Right lobe of liver (tissue), 6 donors: ENCODE measurements around the gene ARID3A. TPM values are rescaled to one million over a fixed set of nuclear protein-coding genes. Genes with fewer than 3 reads are reported as not detected.

Source experiments
- ATAC-seq, 4 donors: fragments of 200-7000 bp; cut with Tn5 transposase; one replicate each; pipeline ENCODE4 v1.9.1; 2020; ENCODE audit warnings: mild to moderate bottlenecking in 4 of 4, moderate library complexity in 4 of 4
- DNase-seq, 3 donors: peaks; one replicate each; pipeline ENCODE4 v3.0.0-alpha.2; 2020
- H3K27ac ChIP-seq, 3 donors: fragments of 200-600 bp; one replicate each; pipeline ENCODE4 v1.8.0; 2022
- H3K27me3 ChIP-seq, 2 donors: fragments of 200-600 bp; one replicate each; pipeline ENCODE4 v1.8.0; 2022
- H3K36me3 ChIP-seq, 4 donors: fragments of 200-600 bp; sonication (generic) in 1 of 4; one replicate each; pipeline versions ENCODE4 v1.5.1 to v1.8.0; 2017 to 2022; ENCODE audit warnings: control low read depth in 1 of 4
- H3K4me1 ChIP-seq, 4 donors: fragments of 200-600 bp; sonication (generic) in 1 of 4; one replicate each; pipeline versions ENCODE4 v1.5.1 to v1.8.0; 2017 to 2022; ENCODE audit warnings: control low read depth in 1 of 4
- H3K4me3 ChIP-seq, 3 donors: fragments of 200-600 bp; one replicate each; pipeline ENCODE4 v1.8.0; 2022
- H3K9me3 ChIP-seq, 4 donors: fragments of 200-600 bp; sonication (generic) in 1 of 4; one replicate each; pipeline versions ENCODE4 v1.5.1 to v1.8.0; 2017 to 2022; ENCODE audit warnings: control low read depth in 1 of 4
- POLR2A ChIP-seq: fragments of 450-650 bp; IDR thresholded peaks from one replicate; pipeline ENCODE4 v1.6.1; 2017; ENCODE audit warnings: antibody characterized with exemption, mild to moderate bottlenecking
- WGBS: methylation state at CpG from one replicate; pipeline ENCODE4 v1.1.6; 2018; ENCODE audit warnings: low coverage, low lambda C conversion rate; ENCODE audit not compliant: insufficient coverage; ENCODE audit errors: missing lambda C conversion rate; 5-methylcytosine and 5-hydroxymethylcytosine counted together
- intact Hi-C, 2 donors: fragments of 100-400 bp; cut with DNase I; formaldehyde crosslinking; loops; one replicate each; pipeline versions ENCODE4 v1.11.2 to v1.14.1; 2022
- total RNA-seq, 6 experiments: library from RNA; depleted of rRNA in 2 of 6; stranded (reverse); fragments of >200 nt in 2 of 6; fragmentation: NEBNext Ultra II Directional in 3 of 6; extraction: Animal tissue kit (Norgen Biotek cat#: 25700) in 3 of 6; gene quantifications; one replicate each; pipeline versions ENCODE4 v1.1.0 to v1.2.4, GENCODE V29; 2016 to 2023
- TF ChIP-seq, protein P1 (sequence below), 4 donors: fragments of 200-600 bp in 3 of 4; fragments of 450-650 bp in 1 of 4; IDR thresholded peaks; one replicate each; pipeline versions ENCODE4 v1.5.1 to v1.8.0; 2016 to 2022; ENCODE audit warnings: antibody characterized with exemption in 4 of 4, mild to moderate bottlenecking in 2 of 4
- donor health status: DM: no; HTN: yes; CAD: no.
- donor health status: DM: no; HTN: no; CAD: no.
- donor health status: DM: no; HTN: no; CAD: no.
- donor health status: DM: no; HTN: yes; CAD: no.
- donor health status: DM: no; HTN: yes; CAD: no.

Gene ARID3A
- total RNA-seq, 6 experiments from 2014 or later = 0.74 to 5.3 (median 1.9) TPM

DNA sequence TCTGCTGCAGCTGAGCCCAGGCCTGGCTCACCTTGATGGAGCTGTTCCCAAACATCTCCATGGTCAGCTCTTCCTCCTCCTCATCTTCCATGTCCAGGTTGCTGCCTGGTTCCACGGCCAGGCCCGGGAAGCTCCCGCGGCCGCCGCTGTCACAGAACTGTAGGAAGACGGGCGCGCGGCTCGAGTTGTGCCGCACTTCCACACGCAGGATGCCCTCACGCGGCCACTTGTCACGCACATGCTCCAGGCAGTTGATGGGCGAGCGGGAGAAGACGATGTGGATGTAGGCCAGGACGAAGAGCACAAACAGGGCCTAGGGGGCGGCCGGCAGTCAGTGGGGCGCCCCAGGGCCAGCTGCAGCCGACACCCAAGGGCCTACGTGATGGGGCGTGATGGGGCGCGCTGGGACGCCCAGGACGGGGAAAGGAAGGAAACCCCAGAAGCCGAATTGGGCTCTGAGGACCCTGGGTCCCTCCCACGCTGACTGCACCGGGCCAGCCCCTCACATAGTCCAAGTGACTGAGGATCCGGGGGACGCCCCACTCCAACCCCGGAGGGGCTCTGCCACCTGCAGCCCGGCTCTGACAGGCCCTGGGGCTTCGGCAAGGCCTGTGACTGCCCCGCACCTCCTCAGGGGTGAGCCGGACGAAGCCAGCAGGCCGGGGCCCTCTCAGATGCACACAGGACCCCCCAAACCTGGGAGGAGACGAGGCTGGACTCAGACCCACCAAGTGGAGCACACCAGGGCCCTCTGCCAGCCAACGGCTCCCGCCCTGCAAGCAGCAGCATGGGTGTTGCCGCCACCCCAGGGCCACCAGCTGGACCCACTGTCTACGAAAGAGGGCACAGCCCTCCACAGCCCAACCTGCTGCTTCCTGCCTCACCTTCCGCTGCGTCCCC is 88.6 kb downstream of the ARID3A start:
- no peak overlapping the region for H3K27ac ChIP-seq
- intact Hi-C loops = no loop called here
- H3K36me3 ChIP-seq = peaks cover 0 to 44% (median 19%) of the 10 kb centered on the region in 4 donors
- DNase-seq (no peak), ATAC-seq (no peak)
- H3K9me3 ChIP-seq = no peaks in the 10 kb centered on the region
- H3K4me3 ChIP-seq = no peak overlapping the region
- WGBS = 98% methylated on average over 8 of the region's 49 CpGs
- no peak for TF ChIP-seq POLR2A
- TF ChIP-seq, protein P1, sequence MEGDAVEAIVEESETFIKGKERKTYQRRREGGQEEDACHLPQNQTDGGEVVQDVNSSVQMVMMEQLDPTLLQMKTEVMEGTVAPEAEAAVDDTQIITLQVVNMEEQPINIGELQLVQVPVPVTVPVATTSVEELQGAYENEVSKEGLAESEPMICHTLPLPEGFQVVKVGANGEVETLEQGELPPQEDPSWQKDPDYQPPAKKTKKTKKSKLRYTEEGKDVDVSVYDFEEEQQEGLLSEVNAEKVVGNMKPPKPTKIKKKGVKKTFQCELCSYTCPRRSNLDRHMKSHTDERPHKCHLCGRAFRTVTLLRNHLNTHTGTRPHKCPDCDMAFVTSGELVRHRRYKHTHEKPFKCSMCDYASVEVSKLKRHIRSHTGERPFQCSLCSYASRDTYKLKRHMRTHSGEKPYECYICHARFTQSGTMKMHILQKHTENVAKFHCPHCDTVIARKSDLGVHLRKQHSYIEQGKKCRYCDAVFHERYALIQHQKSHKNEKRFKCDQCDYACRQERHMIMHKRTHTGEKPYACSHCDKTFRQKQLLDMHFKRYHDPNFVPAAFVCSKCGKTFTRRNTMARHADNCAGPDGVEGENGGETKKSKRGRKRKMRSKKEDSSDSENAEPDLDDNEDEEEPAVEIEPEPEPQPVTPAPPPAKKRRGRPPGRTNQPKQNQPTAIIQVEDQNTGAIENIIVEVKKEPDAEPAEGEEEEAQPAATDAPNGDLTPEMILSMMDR (IDR thresholded peaks at IDR 0.05) = no peak
- H3K4me1 ChIP-seq = peaks cover 0 to 35% (median 11%) of the 10 kb centered on the region in 4 donors
- no peaks in the 10 kb centered on the region for H3K27me3 ChIP-seq

DNA sequence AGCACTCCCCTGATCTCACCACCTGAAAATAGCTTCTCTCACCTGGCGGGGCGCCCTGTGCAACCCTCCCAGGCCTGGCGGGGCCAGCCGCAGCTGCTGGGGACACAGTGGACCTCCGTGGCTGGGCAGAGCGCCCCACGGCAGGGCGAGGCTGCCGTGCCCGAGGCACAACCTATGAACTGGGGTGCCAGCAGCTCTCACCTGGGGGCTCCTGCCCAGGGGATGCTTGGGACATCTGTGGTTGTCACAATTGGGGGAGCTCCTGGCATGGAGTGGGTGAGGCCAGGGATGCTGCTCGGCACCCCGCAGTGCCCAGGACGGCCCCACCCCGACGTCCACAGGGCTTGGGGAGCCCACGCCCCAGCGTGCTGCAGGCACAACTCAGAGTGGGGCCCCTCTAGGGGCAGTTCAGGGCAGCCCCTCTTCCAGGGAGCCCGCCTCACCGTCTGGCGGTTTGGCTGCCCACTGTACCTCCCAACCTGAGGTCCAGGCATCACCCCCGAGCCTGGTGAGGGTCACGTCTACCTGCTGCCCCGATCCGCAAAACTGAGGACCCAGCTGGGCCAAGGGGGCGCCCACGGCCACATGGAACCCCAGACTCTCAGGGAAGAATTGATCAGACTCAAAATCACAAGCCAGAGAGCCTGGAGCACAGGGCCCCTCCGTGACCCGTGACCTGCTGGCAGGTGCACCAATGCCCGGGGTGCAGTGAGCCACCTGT is 89.4 kb downstream of the ARID3A start:
- TF ChIP-seq, protein P1 (IDR thresholded peaks at IDR 0.05) = no peak
- no peak for TF ChIP-seq POLR2A
- H3K27me3 ChIP-seq = no peaks in the 10 kb centered on the region
- intact Hi-C loops = no loop called here
- peaks cover 0 to 40% (median 11%) of the 10 kb centered on the region in 4 donors for H3K4me1 ChIP-seq
- no peaks in the 10 kb centered on the region for H3K9me3 ChIP-seq
- H3K4me3 ChIP-seq = no peak overlapping the region
- H3K27ac ChIP-seq = no peak overlapping the region
- no CpG with 5 or more reads among the region's 29 CpGs for WGBS
- ATAC-seq (no peak), DNase-seq (peak in 1 of 3 donors; percentile 19)
- peaks cover 0 to 37% (median 16%) of the 10 kb centered on the region in 4 donors for H3K36me3 ChIP-seq

DNA sequence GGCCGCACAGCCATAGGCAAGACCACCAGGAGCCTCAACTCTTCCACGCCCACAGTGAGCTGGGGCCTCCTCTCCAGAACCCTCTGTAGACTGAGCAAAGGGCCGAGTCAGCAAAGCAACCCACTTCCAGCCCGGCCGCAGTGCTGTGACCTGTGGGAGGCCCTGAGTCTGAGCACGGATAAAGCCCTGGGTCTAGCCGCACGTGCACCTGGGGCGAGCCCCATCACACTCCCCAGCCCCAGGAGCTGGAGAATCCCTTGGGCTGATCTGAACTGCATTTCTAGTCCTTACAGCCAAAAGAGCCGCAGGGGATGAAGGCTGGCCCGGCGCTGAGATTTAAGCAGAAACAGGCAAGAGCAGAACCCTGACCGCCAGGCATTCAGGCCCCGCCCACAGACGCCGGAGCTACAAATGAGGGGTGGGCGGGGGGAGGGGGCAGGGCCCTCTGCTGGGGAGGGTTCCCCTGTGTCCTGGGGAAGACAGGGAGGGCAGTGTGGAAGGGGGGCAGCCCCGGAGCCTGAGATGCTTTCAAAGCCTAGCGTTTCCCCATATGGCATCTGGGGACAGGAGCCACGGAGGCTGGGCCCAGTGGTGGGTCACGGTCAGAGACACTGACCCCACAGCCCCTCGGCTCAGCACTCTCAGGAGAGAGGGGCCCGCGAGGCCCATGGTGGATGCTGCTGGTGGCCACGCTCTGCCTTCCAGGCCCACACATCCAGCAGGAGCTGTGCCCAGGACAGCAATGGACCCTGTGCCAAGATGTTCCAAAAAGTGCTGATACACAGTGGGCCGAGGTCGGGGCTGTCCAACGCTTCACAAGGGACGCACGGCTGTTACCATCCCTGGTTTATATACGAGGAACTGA is 90.2 kb downstream of the ARID3A start:
- Histone ChIP-seq H3K4me1 (peaks cover 0 to 40% (median 11%) of the 10 kb centered on the region in 4 donors), H3K9me3 (no peaks in the 10 kb centered on the region), H3K27me3 (no peaks in the 10 kb centered on the region), H3K36me3 (peaks cover 0 to 29% (median 13%) of the 10 kb centered on the region in 4 donors), H3K27ac (peak overlapping the region in 2 of 3 donors; percentile 31 to 47), H3K4me3 (no peak overlapping the region)
- TF ChIP-seq, protein P1 (IDR thresholded peaks at IDR 0.05) = no peak
- no peak for TF ChIP-seq POLR2A
- WGBS = 51% methylated on average over 6 of the region's 31 CpGs
- peak in 1 of 4 donors; percentile 2 for ATAC-seq
- intact Hi-C loops = no loop called here
- DNase-seq = peak in 1 of 3 donors; percentile 23

DNA sequence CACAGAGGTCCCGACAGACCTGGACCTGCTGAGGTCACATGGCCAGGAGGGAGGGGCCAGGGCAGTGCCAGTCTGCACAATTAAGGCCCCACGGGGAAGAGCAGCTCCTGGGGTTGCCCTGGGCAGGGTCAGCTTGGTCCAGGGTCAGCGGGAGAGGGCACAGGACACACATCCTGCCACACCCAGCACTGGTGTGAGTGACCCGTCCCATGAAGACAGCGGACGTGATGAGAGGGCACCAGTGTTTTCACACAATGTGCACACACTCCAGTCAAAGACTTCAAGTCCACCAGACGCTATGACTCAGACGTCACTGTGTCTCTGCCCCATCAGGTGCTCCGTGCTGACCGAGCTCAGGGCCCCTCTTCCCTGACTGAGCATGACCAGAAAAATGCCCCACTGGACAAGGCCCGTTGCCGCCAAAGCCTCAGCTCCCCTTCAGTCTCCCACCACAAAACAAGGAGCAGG is 90.8 kb downstream of the ARID3A start:
- TF ChIP-seq, protein P1 (IDR thresholded peaks at IDR 0.05) = no peak
- peaks cover 0 to 40% (median 11%) of the 10 kb centered on the region in 4 donors for H3K4me1 ChIP-seq
- H3K36me3 ChIP-seq = peaks cover 0 to 23% (median 9%) of the 10 kb centered on the region in 4 donors
- no peaks in the 10 kb centered on the region for H3K9me3 ChIP-seq
- intact Hi-C loops = no loop called here
- no peaks in the 10 kb centered on the region for H3K27me3 ChIP-seq
- DNase-seq = peak in 2 of 3 donors; percentile 63 to 87
- H3K27ac ChIP-seq = peak overlapping the region in 2 of 3 donors; percentile 31 to 47
- WGBS = 0% methylated on average over 1 of the region's 12 CpGs
- no peak overlapping the region for H3K4me3 ChIP-seq
- peak in 2 of 4 donors; percentile 2 to 15 for ATAC-seq
